GM19452 (cell line): Measurements from ENCODE around the gene MARK1.
A peak's percentile ranks its signal among the peaks of the same experiment; 100 is the strongest.
"Not testable (repeated sequence)": the region's sequence is repeated elsewhere in the genome, so short reads cannot be mapped to it uniquely, and the experiment has no call there.

Experiments
- ATAC-seq: cut with Tn5 transposase; IDR thresholded peaks from one replicate; pipeline ENCODE4 v1.9.1; 2021; ENCODE audit not compliant: unreplicated experiment

Gene MARK1

GRCh38 chr1:220605651-220606050, 77.7 kb downstream of the MARK1 start:
- not testable (repeated sequence) for ATAC-seq

GRCh38 chr1:220611100-220611499, 83.2 kb downstream of the MARK1 start:
- not testable (repeated sequence) for ATAC-seq

- ATAC-seq = no peak
Observed at GRCh38 chr1:220616836-220617235, 88.9 kb downstream of the MARK1 start.

GRCh38 chr1:220628431-220628830, 100.5 kb downstream of the MARK1 start:
- no peak for ATAC-seq

- ATAC-seq = no peak
Observed at GRCh38 chr1:220631238-220631815, 103.4 kb downstream of the MARK1 start.

GRCh38 chr1:220637759-220638158, 109.8 kb downstream of the MARK1 start:
- no peak for ATAC-seq

- no peak for ATAC-seq
Observed at GRCh38 chr1:220642285-220642684, 114.3 kb downstream of the MARK1 start.

- ATAC-seq = no peak
Observed at GRCh38 chr1:220652995-220653394, 125.1 kb downstream of the MARK1 start.

- ATAC-seq = peak; percentile 89
Observed at GRCh38 chr1:220655509-220655908, 127.6 kb downstream of the MARK1 start.

- ATAC-seq = peak; percentile 23
Observed at GRCh38 chr1:220655961-220656740, 128.2 kb downstream of the MARK1 start.

GRCh38 chr1:220666349-220666748, 138.4 kb downstream of the MARK1 start:
- ATAC-seq = no peak

- no peak for ATAC-seq
Observed at GRCh38 chr1:220669005-220669404, 141.1 kb downstream of the MARK1 start.

- ATAC-seq = no peak
Observed at GRCh38 chr1:220670365-220670764, 142.4 kb downstream of the MARK1 start.

- no peak for ATAC-seq
Observed at GRCh38 chr1:220673921-220674320, 146.0 kb downstream of the MARK1 start.

GRCh38 chr1:220677251-220677650, 149.3 kb downstream of the MARK1 start:
- no peak for ATAC-seq

GRCh38 chr1:220680085-220680687, 152.2 kb downstream of the MARK1 start:
- peak; percentile 91 for ATAC-seq

- no peak for ATAC-seq
Observed at GRCh38 chr1:220681220-220681880, 153.4 kb downstream of the MARK1 start.

GRCh38 chr1:220682901-220683576, 155.1 kb downstream of the MARK1 start:
- no peak for ATAC-seq

GRCh38 chr1:220683716-220684115, 155.8 kb downstream of the MARK1 start:
- not testable (repeated sequence) for ATAC-seq

GRCh38 chr1:220684890-220685289, 157.0 kb downstream of the MARK1 start:
- ATAC-seq = no peak

- ATAC-seq = no peak
Observed at GRCh38 chr1:220685879-220686278, 157.9 kb downstream of the MARK1 start.
